Left renal cortex interstitium (tissue), 4 donors: ENCODE data around the gene MPG. TPM values are rescaled to one million over a fixed set of nuclear protein-coding genes. Genes with fewer than 3 reads are reported as not detected.
A peak's percentile ranks its signal among the peaks of the same experiment; 100 is the strongest.

ENCODE experiments used
- DNase-seq, 4 donors: peaks; one replicate each; pipeline ENCODE4 v3.0.0-alpha.2; 2013; ENCODE audit warnings: low read depth in 4 of 4, low spot score in 2 of 4, missing footprints in 1 of 4
- polyA plus RNA-seq, 4 donors: library from polyadenylated mRNA; unstranded; fragments of 120-200 nt; gene quantifications; one replicate each; pipeline ENCODE4 v1.2.1, GENCODE V29; 2013; ENCODE audit not compliant: insufficient read length in 4 of 4

Gene MPG
- polyA plus RNA-seq, 4 donors, result 16.6 to 41.7 (median 29.5) TPM

- DNase-seq, result no peak
Observed at GRCh38 chr16:64914-65255, 13.1 kb upstream of the MPG start.

- no peak for DNase-seq
Observed at GRCh38 chr16:65745-66144, 12.3 kb upstream of the MPG start.

GRCh38 chr16:66309-67182 is 11.5 kb upstream of the MPG start:
- DNase-seq, result no peak

- no peak for DNase-seq
Observed at GRCh38 chr16:67183-67791, 10.7 kb upstream of the MPG start.

- DNase-seq, result no peak
Observed at GRCh38 chr16:67884-68789, 9.9 kb upstream of the MPG start.

- DNase-seq, result no peak
Observed at GRCh38 chr16:69181-69580, 8.8 kb upstream of the MPG start.

- DNase-seq, result no peak
Observed at GRCh38 chr16:71210-71539, 6.8 kb upstream of the MPG start.

- peak in 1 of 4 donors; percentile 55 for DNase-seq
Observed at GRCh38 chr16:71540-72401, 6.3 kb upstream of the MPG start.

GRCh38 chr16:72561-73548 is 5.2 kb upstream of the MPG start, which contains the start of gene RHBDF1:
RHBDF1 (minus strand) TSS chr16:72631; CDS start chr16:65015, 7,616 bp downstream.
- DNase-seq, result peak in 1 of 4 donors; percentile 56

- no peak for DNase-seq
Observed at GRCh38 chr16:74051-74746, 3.8 kb upstream of the MPG start.

- no peak for DNase-seq
Observed at GRCh38 chr16:74747-75334, 3.2 kb upstream of the MPG start.

- no peak for DNase-seq
Observed at GRCh38 chr16:75580-76501, 2.2 kb upstream of the MPG start.

- no peak for DNase-seq
Observed at GRCh38 chr16:76535-77272, 1.3 kb upstream of the MPG start.

- no peak for DNase-seq
Observed at GRCh38 chr16:77273-77806, 685 bp upstream of the MPG start.

- DNase-seq, result no peak
Observed at GRCh38 chr16:78444-79150, 572 bp downstream of the MPG start.
